Neural progenitor cell (in vitro differentiated cells): ENCODE results near the gene CGB2. TPM values are rescaled to one million over a fixed set of nuclear protein-coding genes. Genes with fewer than 3 reads are reported as not detected.

Source experiments
- DNase-seq: peaks from one replicate; pipeline ENCODE4 v3.0.0-alpha.2; 2016; ENCODE audit warnings: low spot score
- H2AFZ ChIP-seq: fragments of 200-600 bp; sonication (generic); replicated peaks from 2 replicates; pipeline ENCODE4 v1.6.1; 2016; ENCODE audit warnings: antibody characterized with exemption
- H3F3A ChIP-seq: fragments of 200-600 bp; sonication (generic); 2 replicates; pipeline ENCODE4 v1.6.1; 2016; ENCODE audit warnings: antibody characterized with exemption, low read depth
- H3K27ac ChIP-seq: fragments of 200-600 bp; sonication (generic); 2 replicates; pipeline ENCODE4 v1.5.1; 2016; ENCODE audit warnings: mild to moderate bottlenecking
- H3K27me3 ChIP-seq: fragments of 200-600 bp; sonication (generic); 2 replicates; pipeline ENCODE4 v1.6.1; 2016; ENCODE audit warnings: mild to moderate bottlenecking, moderate library complexity
- H3K36me3 ChIP-seq: fragments of 200-600 bp; sonication (generic); 2 replicates; pipeline ENCODE4 v1.5.1; 2016
- H3K4me1 ChIP-seq: fragments of 200-600 bp; sonication (generic); 2 replicates; pipeline ENCODE4 v1.6.1; 2016; ENCODE audit warnings: mixed run types
- H3K4me2 ChIP-seq: fragments of 200-600 bp; sonication (generic); 2 replicates; pipeline ENCODE4 v1.6.1; 2016
- H3K4me3 ChIP-seq: fragments of 200-600 bp; sonication (generic); 2 replicates; pipeline ENCODE4 v1.5.1; 2016
- H3K79me2 ChIP-seq: fragments of 200-600 bp; sonication (generic); 2 replicates; pipeline ENCODE4 v1.6.1; 2016; ENCODE audit warnings: low read depth
- H3K9ac ChIP-seq: fragments of 200-600 bp; sonication (generic); 2 replicates; pipeline ENCODE4 v1.6.1; 2016
- H3K9me3 ChIP-seq: fragments of 200-600 bp; sonication (generic); 2 replicates; pipeline ENCODE4 v1.5.1; 2016; ENCODE audit warnings: low read depth
- H4K20me1 ChIP-seq: fragments of 200-600 bp; sonication (generic); 2 replicates; pipeline ENCODE4 v1.6.1; 2016; ENCODE audit warnings: low read depth
- H3K27ac Mint-ChIP-seq: 3 replicates; pipeline ENCODE4 v1.8.0; 2021; ENCODE audit warnings: mixed read lengths
- H3K27me3 Mint-ChIP-seq: 2 replicates; pipeline ENCODE4 v1.8.0; 2022; ENCODE audit warnings: low read depth, mild to moderate bottlenecking, inconsistent platforms, moderate library complexity, mixed read lengths; ENCODE audit not compliant: insufficient read depth
- H3K36me3 Mint-ChIP-seq: 3 replicates; pipeline ENCODE4 v1.8.0; 2021; ENCODE audit warnings: mixed read lengths
- H3K4me1 Mint-ChIP-seq: 3 replicates; pipeline ENCODE4 v1.8.0; 2021; ENCODE audit warnings: mixed read lengths
- H3K4me3 Mint-ChIP-seq: 3 replicates; pipeline ENCODE4 v1.8.0; 2021; ENCODE audit warnings: mild to moderate bottlenecking, moderate library complexity, mixed read lengths
- H3K9me3 Mint-ChIP-seq: 3 replicates; pipeline ENCODE4 v1.8.0; 2020; ENCODE audit warnings: mixed read lengths
- EZH2 ChIP-seq: fragments of 200-600 bp; sonication (generic); IDR thresholded peaks from 2 replicates; pipeline ENCODE4 v1.6.1; 2017; ENCODE audit warnings: antibody characterized with exemption, mild to moderate bottlenecking, moderate library complexity
- EZH2phosphoT487 ChIP-seq: fragments of 200-600 bp; sonication (generic); IDR thresholded peaks from 2 replicates; pipeline ENCODE4 v1.6.1; 2017; ENCODE audit warnings: antibody characterized with exemption
- total RNA-seq: library from RNA; depleted of rRNA; stranded (reverse); fragments of >200 nt; gene quantifications from 2 replicates; pipeline ENCODE4 v1.2.3, GENCODE V29; 2015; ENCODE audit warnings: low replicate concordance
- TF ChIP-seq, protein P1 (sequence below): fragments of 200-600 bp; sonication (generic); IDR thresholded peaks from 2 replicates; pipeline ENCODE4 v1.5.1; 2017; ENCODE audit warnings: antibody characterized with exemption, mild to moderate bottlenecking

Gene CGB2
- total RNA-seq, 1 donor from 2014 or later: not detected

DNA sequence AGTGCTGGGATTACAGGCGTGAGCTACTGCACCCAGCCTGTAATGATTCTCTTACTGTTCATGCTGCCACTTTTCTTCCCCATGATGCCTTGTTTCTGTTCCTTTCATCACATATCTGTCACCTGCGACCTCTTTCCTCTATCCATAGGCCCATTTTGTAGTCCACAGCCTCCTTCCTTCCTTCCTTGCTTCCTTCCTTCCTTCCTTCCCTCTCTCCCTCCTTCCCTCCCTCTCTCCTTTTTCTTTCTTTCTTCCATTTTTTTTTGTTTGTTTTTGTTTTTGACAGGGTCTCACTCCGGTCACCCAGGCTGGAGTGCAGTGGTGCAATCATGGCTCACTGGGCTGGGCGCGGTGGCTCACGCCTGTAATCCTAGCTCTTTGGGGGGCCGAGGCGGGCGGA is 42.8 kb upstream of the CGB2 start:
- Histone ChIP-seq H3F3A (peaks cover 17% of the 10 kb centered on the region), H3K4me2 (no peak overlapping the region), H3K27me3 (no peaks in the 10 kb centered on the region), H2AFZ (no peak overlapping the region), H3K4me3 (no peak overlapping the region), H3K4me1 (peaks cover 7% of the 10 kb centered on the region), H4K20me1 (peaks cover 12% of the 10 kb centered on the region), H3K9ac (no peak overlapping the region), H3K36me3 (no peaks in the 10 kb centered on the region), H3K79me2 (peaks cover 31% of the 10 kb centered on the region), H3K27ac (no peak overlapping the region), H3K9me3 (no peaks in the 10 kb centered on the region)
- H3K36me3 Mint-ChIP-seq: peaks cover 18% of the 10 kb centered on the region
- peaks cover 2% of the 10 kb centered on the region for H3K27me3 Mint-ChIP-seq
- no peak overlapping the region for H3K27ac Mint-ChIP-seq
- H3K9me3 Mint-ChIP-seq: no peaks in the 10 kb centered on the region
- peak overlapping the region; percentile 30 for H3K4me3 Mint-ChIP-seq
- TF ChIP-seq, protein P1, sequence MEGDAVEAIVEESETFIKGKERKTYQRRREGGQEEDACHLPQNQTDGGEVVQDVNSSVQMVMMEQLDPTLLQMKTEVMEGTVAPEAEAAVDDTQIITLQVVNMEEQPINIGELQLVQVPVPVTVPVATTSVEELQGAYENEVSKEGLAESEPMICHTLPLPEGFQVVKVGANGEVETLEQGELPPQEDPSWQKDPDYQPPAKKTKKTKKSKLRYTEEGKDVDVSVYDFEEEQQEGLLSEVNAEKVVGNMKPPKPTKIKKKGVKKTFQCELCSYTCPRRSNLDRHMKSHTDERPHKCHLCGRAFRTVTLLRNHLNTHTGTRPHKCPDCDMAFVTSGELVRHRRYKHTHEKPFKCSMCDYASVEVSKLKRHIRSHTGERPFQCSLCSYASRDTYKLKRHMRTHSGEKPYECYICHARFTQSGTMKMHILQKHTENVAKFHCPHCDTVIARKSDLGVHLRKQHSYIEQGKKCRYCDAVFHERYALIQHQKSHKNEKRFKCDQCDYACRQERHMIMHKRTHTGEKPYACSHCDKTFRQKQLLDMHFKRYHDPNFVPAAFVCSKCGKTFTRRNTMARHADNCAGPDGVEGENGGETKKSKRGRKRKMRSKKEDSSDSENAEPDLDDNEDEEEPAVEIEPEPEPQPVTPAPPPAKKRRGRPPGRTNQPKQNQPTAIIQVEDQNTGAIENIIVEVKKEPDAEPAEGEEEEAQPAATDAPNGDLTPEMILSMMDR: no peak
- TF ChIP-seq EZH2: no peak
- H3K4me1 Mint-ChIP-seq: peaks cover 18% of the 10 kb centered on the region
- DNase-seq: no peak

DNA sequence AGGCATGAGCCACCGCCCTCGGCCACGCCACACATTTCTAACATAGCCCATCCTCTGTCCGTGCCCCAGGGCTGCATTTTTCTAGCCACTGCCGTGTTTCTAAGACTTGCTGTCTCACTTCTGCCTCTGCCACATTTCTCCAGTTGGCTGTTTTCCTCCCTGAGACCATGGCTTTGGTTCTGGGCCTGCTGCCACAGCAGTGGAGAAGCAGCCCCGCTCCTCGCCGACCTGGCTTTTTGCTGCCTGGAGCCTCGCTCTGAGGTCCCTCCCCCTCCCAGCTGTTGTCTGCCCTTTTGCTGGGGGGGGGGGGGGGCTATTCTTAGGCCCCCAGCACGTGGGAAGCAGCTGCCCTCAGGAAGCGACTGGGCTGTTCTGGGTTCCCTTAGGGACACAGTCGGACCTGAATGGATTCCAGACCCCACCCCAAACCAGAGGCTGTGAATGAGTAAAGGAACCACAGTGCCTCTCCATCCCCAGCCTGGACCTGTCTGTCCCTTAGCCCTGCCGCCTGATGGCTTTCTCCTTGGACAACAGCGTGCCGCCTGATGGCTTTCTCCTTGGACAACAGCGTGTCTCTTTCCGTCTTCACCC is 41.9 kb upstream of the CGB2 start:
- Histone ChIP-seq H3K9me3 (no peaks in the 10 kb centered on the region), H3K4me3 (no peak overlapping the region), H4K20me1 (peaks cover 15% of the 10 kb centered on the region), H2AFZ (no peak overlapping the region), H3K27ac (no peak overlapping the region), H3K4me1 (peaks cover 13% of the 10 kb centered on the region), H3K9ac (no peak overlapping the region), H3K4me2 (no peak overlapping the region), H3K79me2 (peaks cover 40% of the 10 kb centered on the region), H3K36me3 (no peaks in the 10 kb centered on the region), H3F3A (peaks cover 17% of the 10 kb centered on the region), H3K27me3 (no peaks in the 10 kb centered on the region)
- Mint-ChIP-seq H3K27ac (no peak overlapping the region), H3K9me3 (no peaks in the 10 kb centered on the region), H3K36me3 (peaks cover 18% of the 10 kb centered on the region), H3K4me1 (peaks cover 23% of the 10 kb centered on the region), H3K27me3 (peaks cover 2% of the 10 kb centered on the region), H3K4me3 (no peak overlapping the region)
- DNase-seq: no peak
- TF ChIP-seq EZH2phosphoT487 (no peak), EZH2 (no peak)
- TF ChIP-seq, protein P1: no peak

DNA sequence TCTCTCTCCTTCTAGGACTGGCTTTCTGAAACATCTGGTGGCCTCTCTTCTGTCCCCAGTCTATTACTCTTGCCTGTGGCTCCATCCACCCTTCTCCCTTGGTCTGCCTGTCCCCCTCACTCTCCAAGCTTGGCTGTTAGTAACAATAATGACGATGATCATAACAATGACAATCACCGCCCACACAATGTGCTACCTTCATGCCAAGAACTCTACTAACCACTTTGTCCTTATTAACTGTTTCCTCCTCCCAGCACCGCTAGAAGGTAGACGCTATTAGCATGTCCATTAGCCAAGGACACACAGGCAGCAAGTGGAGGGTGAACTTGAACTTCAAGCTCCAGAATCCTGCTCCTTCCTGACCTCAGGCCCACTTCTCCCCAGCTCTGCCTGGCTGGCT is 41.3 kb upstream of the CGB2 start:
- Histone ChIP-seq H3K79me2 (peaks cover 46% of the 10 kb centered on the region), H2AFZ (no peak overlapping the region), H4K20me1 (peaks cover 18% of the 10 kb centered on the region), H3K4me1 (peaks cover 16% of the 10 kb centered on the region), H3K9ac (no peak overlapping the region), H3K27me3 (no peaks in the 10 kb centered on the region), H3K36me3 (no peaks in the 10 kb centered on the region), H3K4me2 (no peak overlapping the region), H3K27ac (no peak overlapping the region), H3F3A (peaks cover 17% of the 10 kb centered on the region), H3K9me3 (no peaks in the 10 kb centered on the region), H3K4me3 (no peak overlapping the region)
- H3K27me3 Mint-ChIP-seq: peaks cover 4% of the 10 kb centered on the region
- no peak for DNase-seq
- H3K9me3 Mint-ChIP-seq: no peaks in the 10 kb centered on the region
- no peak overlapping the region for H3K27ac Mint-ChIP-seq
- H3K36me3 Mint-ChIP-seq: peaks cover 15% of the 10 kb centered on the region
- peak overlapping the region; percentile 2 for H3K4me3 Mint-ChIP-seq
- no peak for TF ChIP-seq EZH2phosphoT487
- TF ChIP-seq, protein P1: no peak
- TF ChIP-seq EZH2: no peak
- H3K4me1 Mint-ChIP-seq: peaks cover 28% of the 10 kb centered on the region
